ENCODE measurements around the gene RASAL1.

RASAL1 gene

GRCh38 chr12:113135178-113136127 lies at the start of gene RASAL1:
Gene RASAL1, minus strand, starts transcription at chr12:113135761. Its CDS starts 299 bp downstream, at chr12:113135462.
- DNase-seq: peak in 1 of 2 experiments; percentile 20

GRCh38 chr12:113184900-113185179 lies 49.3 kb upstream of the RASAL1 start:
- DNase-seq: peak; percentile 81 to 91

- DNase-seq: peak in 1 of 2 experiments; percentile 91
These were observed 48.7 kb upstream of the RASAL1 start for GRCh38 chr12:113184098-113184899.

- no peak for DNase-seq
These were observed 47.5 kb upstream of the RASAL1 start for GRCh38 chr12:113183030-113183589.

GRCh38 chr12:113181975-113182374 lies 46.4 kb upstream of the RASAL1 start:
- DNase-seq: no peak

- DNase-seq: no peak
These were observed 44.8 kb upstream of the RASAL1 start for GRCh38 chr12:113180333-113180732.

GRCh38 chr12:113179023-113179422 lies 43.5 kb upstream of the RASAL1 start:
- no peak for DNase-seq

- DNase-seq: peak in 1 of 2 experiments; percentile 32
These were observed 39.2 kb upstream of the RASAL1 start for GRCh38 chr12:113174461-113175384.

- DNase-seq: no peak
These were observed 37.6 kb upstream of the RASAL1 start for GRCh38 chr12:113173081-113173698.

GRCh38 chr12:113172185-113172584 lies 36.6 kb upstream of the RASAL1 start:
- DNase-seq: no peak

GRCh38 chr12:113171543-113171942 lies 36.0 kb upstream of the RASAL1 start:
- no peak for DNase-seq

- no peak for DNase-seq
These were observed 35.4 kb upstream of the RASAL1 start for GRCh38 chr12:113170926-113171325.

GRCh38 chr12:113170457-113170856 lies 34.9 kb upstream of the RASAL1 start:
- DNase-seq: no peak

GRCh38 chr12:113169697-113170096 lies 34.1 kb upstream of the RASAL1 start:
- DNase-seq: no peak

- DNase-seq: no peak
These were observed 32.3 kb upstream of the RASAL1 start for GRCh38 chr12:113167868-113168267.

- DNase-seq: no peak
These were observed 30.2 kb upstream of the RASAL1 start for GRCh38 chr12:113165521-113166450.

- DNase-seq: no peak
These were observed 28.5 kb upstream of the RASAL1 start for GRCh38 chr12:113164014-113164413.

GRCh38 chr12:113163030-113163360 lies 27.4 kb upstream of the RASAL1 start:
- no peak for DNase-seq

- DNase-seq: no peak
These were observed 26.8 kb upstream of the RASAL1 start for GRCh38 chr12:113162102-113163029.

All from SW 1271 (cell line).